Right atrium auricular region (tissue), 2 donors: ENCODE measurements around the gene PHF8. TPM values are rescaled to one million over a fixed set of nuclear protein-coding genes. Genes with fewer than 3 reads are reported as not detected.

Experiments
- DNase-seq: peaks from one replicate; pipeline ENCODE4 v3.0.0-alpha.2; 2019; ENCODE audit warnings: low spot score
- H3K27ac ChIP-seq, 2 donors: fragments of 200-600 bp; sonication (generic); 1 replicate in 1 of 2; 2 replicates in 1 of 2; pipeline ENCODE4 v1.5.1; 2016 to 2019
- H3K27me3 ChIP-seq, 2 donors: fragments of 200-600 bp; sonication (generic); one replicate each; pipeline versions ENCODE4 v1.5.1 to v1.6.0; 2017 to 2019
- H3K36me3 ChIP-seq: fragments of 200-600 bp; sonication (generic); one replicate; pipeline ENCODE4 v1.5.1; 2016
- H3K4me1 ChIP-seq, 2 donors: fragments of 200-600 bp; sonication (generic); one replicate each; pipeline versions ENCODE4 v1.5.1 to v1.6.0; 2017 to 2019
- H3K4me3 ChIP-seq, 2 donors: fragments of 200-600 bp; sonication (generic); 1 replicate in 1 of 2; 2 replicates in 1 of 2; pipeline ENCODE4 v1.5.1; 2017 to 2019; ENCODE audit warnings: mild to moderate bottlenecking in 1 of 2, moderate library complexity in 1 of 2
- H3K9me3 ChIP-seq, 2 donors: fragments of 200-600 bp; sonication (generic); one replicate each; pipeline ENCODE4 v1.5.1; 2019
- total RNA-seq, 2 donors: library from RNA; depleted of rRNA; stranded (reverse); fragments of >200 nt; gene quantifications; one replicate each; pipeline ENCODE4 v1.1.0, GENCODE V29; 2016
- TF ChIP-seq, protein P1 (sequence below), 2 donors: fragments of 200-600 bp; sonication (generic); IDR thresholded peaks; one replicate each; pipeline ENCODE4 v1.5.1; 2019; ENCODE audit warnings: antibody characterized with exemption in 2 of 2

Gene PHF8
- total RNA-seq, 2 donors from 2014 or later = 7.8 to 12.7 TPM

DNA sequence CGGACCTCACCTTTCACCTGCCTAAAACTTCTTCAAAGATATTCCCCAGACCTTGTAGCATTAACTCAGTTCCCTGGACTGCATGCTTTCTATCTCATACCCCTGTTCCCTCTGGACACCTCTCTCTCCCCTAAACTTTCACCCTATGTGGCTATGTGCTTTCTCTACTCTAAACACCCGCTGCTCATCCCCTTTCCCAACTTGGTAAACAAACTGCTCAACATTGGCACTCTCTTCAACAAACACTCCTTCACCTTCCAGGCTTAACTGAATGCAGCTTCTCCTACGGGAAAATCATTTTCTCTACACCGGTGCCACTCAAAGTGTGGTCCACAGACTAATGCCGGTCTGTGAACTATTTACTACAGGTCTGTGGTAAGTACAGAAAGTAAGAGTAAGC lies 19.9 kb downstream of the PHF8 start:
- DNase-seq = no peak
- TF ChIP-seq, protein P1, sequence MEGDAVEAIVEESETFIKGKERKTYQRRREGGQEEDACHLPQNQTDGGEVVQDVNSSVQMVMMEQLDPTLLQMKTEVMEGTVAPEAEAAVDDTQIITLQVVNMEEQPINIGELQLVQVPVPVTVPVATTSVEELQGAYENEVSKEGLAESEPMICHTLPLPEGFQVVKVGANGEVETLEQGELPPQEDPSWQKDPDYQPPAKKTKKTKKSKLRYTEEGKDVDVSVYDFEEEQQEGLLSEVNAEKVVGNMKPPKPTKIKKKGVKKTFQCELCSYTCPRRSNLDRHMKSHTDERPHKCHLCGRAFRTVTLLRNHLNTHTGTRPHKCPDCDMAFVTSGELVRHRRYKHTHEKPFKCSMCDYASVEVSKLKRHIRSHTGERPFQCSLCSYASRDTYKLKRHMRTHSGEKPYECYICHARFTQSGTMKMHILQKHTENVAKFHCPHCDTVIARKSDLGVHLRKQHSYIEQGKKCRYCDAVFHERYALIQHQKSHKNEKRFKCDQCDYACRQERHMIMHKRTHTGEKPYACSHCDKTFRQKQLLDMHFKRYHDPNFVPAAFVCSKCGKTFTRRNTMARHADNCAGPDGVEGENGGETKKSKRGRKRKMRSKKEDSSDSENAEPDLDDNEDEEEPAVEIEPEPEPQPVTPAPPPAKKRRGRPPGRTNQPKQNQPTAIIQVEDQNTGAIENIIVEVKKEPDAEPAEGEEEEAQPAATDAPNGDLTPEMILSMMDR (IDR thresholded peaks at IDR 0.05) = no peak
- Histone ChIP-seq H3K9me3 (no peaks in the 10 kb centered on the region), H3K4me3 (no peak overlapping the region), H3K36me3 (peaks cover 15% of the 10 kb centered on the region), H3K27ac (no peak overlapping the region), H3K4me1 (no peaks in the 10 kb centered on the region), H3K27me3 (no peaks in the 10 kb centered on the region)

DNA sequence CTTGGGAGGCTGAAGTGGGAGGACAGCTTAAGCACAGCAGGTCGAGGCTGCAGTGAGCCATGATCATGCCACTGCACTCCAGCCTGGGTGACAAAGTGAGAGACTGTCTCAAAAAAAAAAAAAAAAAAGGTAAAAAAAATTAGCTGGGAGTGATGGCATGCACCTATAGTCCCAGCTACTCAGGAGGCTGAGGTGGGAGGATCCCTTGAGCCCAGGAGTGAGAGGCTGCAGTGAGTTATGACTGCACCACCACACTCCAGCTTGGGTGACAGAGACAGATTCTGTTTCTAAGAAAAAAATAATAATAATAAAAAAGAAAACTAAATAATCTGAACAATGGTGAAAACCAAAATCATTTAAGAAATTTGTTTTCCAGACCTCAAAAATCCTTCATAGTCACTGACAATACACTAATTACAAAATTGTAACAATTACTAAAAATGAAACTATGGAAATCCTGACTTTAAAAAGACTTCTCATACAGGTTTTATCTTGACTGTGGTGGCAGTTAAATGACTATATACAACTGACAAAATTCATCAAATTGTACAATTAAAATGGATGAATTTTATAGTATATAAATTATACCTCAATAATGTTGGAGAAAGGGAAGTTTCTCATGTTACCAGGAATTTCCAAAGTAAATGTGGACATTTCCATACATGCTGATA lies 31.3 kb downstream of the PHF8 start:
- no peaks in the 10 kb centered on the region for H3K4me1 ChIP-seq
- H3K4me3 ChIP-seq = no peak overlapping the region
- H3K27ac ChIP-seq = no peak overlapping the region
- TF ChIP-seq, protein P1 (IDR thresholded peaks at IDR 0.05) = no peak
- H3K36me3 ChIP-seq = peaks cover 13% of the 10 kb centered on the region
- no peak for DNase-seq
- no peaks in the 10 kb centered on the region for H3K9me3 ChIP-seq
- H3K27me3 ChIP-seq = no peaks in the 10 kb centered on the region

DNA sequence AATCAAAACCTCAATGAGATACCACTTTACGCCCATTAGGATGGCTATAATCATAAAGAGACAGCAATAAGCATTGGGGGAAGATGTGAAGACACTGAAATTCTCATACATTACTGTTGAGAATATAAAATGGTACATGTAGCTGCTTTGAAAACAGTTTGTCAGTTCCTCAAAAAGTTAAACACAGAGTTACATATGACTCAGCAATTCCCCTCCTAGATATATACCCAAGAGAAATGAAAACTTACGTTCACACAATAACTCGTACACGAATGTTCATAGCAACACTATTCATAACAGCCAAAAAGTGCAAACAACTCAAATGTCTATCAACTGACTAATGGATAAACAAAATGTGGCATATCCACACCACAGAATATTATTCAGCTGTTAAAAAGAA lies 36.6 kb downstream of the PHF8 start:
- TF ChIP-seq, protein P1 (IDR thresholded peaks at IDR 0.05) = no peak
- DNase-seq = no peak
- H3K27me3 ChIP-seq = no peaks in the 10 kb centered on the region
- H3K4me3 ChIP-seq = no peak overlapping the region
- H3K9me3 ChIP-seq = no peaks in the 10 kb centered on the region
- H3K27ac ChIP-seq = no peak overlapping the region
- peaks cover under 1% of the 10 kb centered on the region for H3K36me3 ChIP-seq
- H3K4me1 ChIP-seq = no peaks in the 10 kb centered on the region

DNA sequence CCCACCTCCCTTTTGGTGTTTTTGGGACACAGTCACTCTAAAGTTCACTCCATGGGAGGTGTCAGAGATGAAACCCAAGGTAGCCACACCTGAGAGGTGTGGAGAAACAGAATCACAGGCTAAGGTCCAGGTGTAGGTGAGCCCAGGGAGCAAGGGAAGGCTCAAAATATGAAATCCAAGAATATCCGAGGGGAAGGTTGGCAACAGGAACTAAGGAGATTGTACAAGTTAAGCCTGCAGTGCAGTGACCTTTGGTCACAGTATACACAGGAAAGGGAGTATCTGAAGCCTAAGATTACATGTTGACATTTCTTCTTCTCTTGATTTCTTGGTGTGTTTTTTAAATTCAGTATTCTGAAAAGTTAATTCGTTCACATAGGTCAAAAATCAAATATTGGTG lies 46.5 kb downstream of the PHF8 start:
- H3K36me3 ChIP-seq = peaks cover 26% of the 10 kb centered on the region
- no peak overlapping the region for H3K4me3 ChIP-seq
- TF ChIP-seq, protein P1 (IDR thresholded peaks at IDR 0.05) = no peak

DNA sequence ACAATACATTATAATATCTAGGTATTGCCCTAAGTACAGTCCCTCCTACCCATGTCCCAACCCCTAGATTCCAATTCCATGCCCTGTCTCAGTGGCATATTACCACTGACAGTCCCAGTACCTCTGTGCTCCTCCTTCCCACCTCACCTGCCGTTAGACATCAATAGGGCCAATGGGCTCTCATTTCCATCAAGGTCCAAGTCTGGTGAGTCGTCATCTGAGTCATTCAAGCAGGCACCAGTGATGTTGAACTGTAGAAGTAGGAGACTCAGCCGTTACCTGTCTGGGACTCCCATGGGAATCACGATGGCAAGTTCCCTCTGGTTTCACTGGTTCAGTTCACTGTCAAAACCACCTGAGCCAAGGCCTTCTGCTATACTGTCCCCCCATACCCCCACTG lies 51.7 kb downstream of the PHF8 start:
- no peaks in the 10 kb centered on the region for H3K36me3 ChIP-seq
- DNase-seq = no peak
- H3K4me1 ChIP-seq = no peaks in the 10 kb centered on the region
- TF ChIP-seq, protein P1 (IDR thresholded peaks at IDR 0.05) = no peak
- H3K27me3 ChIP-seq = no peaks in the 10 kb centered on the region
- no peak overlapping the region for H3K4me3 ChIP-seq
- no peaks in the 10 kb centered on the region for H3K9me3 ChIP-seq
- no peak overlapping the region for H3K27ac ChIP-seq

More for the DNA sequence above, 46.5 kb downstream of the PHF8 start:
- H3K27ac ChIP-seq = no peak overlapping the region
- no peaks in the 10 kb centered on the region for H3K27me3 ChIP-seq
- no peaks in the 10 kb centered on the region for H3K9me3 ChIP-seq
- no peak for DNase-seq
- H3K4me1 ChIP-seq = no peaks in the 10 kb centered on the region

DNA sequence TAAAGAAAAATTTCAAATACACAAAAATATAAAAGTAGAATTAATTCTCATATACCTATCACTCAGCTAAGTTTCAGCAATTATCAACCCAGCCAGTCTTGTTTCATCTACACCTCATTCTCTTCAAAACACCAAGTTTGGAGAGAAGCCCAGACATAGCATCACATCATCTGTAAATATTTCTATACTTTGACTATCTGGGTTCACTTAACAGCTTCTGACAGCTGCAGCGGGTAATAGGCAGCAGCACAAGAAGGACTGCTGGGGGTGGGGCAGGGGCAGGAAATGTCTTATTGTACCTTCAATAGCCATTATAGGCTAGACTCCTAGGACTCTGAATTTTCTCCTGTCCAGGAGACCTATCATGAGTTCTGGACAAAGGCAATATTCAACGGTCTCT lies 54.1 kb downstream of the PHF8 start:
- Histone ChIP-seq H3K4me1 (no peaks in the 10 kb centered on the region), H3K36me3 (peaks cover 14% of the 10 kb centered on the region), H3K4me3 (no peak overlapping the region), H3K27me3 (no peaks in the 10 kb centered on the region), H3K9me3 (no peaks in the 10 kb centered on the region), H3K27ac (no peak overlapping the region)
- no peak for DNase-seq
- TF ChIP-seq, protein P1 (IDR thresholded peaks at IDR 0.05) = no peak
